Measurements from ENCODE around the gene PRCP.
"Not testable (repeated sequence)": the region's sequence is repeated elsewhere in the genome, so short reads cannot be mapped to it uniquely, and the experiment has no call there.

Gene PRCP

GRCh38 chr11:82900277-82901164 lies at the start of gene PRCP:
PRCP (minus strand) TSS chr11:82900430; CDS start chr11:82900402, 28 bp downstream.
- peak; percentile 92 for DNase-seq (ENCODE audit: low read depth)

- no peak for DNase-seq (ENCODE audit: low read depth)
These were observed 49.1 kb upstream of the PRCP start for GRCh38 chr11:82949352-82949751.

- DNase-seq (ENCODE audit: low read depth), result no peak
These were observed 45.5 kb upstream of the PRCP start for GRCh38 chr11:82945682-82946081.

- not testable (repeated sequence) for DNase-seq (ENCODE audit: low read depth)
These were observed 44.8 kb upstream of the PRCP start for GRCh38 chr11:82945041-82945440.

- DNase-seq (ENCODE audit: low read depth), result no peak
These were observed 44.0 kb upstream of the PRCP start for GRCh38 chr11:82944198-82944597.

GRCh38 chr11:82943430-82943829 lies 43.2 kb upstream of the PRCP start:
- not testable (repeated sequence) for DNase-seq (ENCODE audit: low read depth)

- DNase-seq (ENCODE audit: low read depth), result no peak
These were observed 42.1 kb upstream of the PRCP start for GRCh38 chr11:82942376-82942775.

- no peak for DNase-seq (ENCODE audit: low read depth)
These were observed 39.2 kb upstream of the PRCP start for GRCh38 chr11:82939456-82939855.

GRCh38 chr11:82937554-82937953 lies 37.3 kb upstream of the PRCP start:
- no peak for DNase-seq (ENCODE audit: low read depth)

GRCh38 chr11:82936261-82936660 lies 36.0 kb upstream of the PRCP start:
- no peak for DNase-seq (ENCODE audit: low read depth)

GRCh38 chr11:82932564-82932963 lies 32.3 kb upstream of the PRCP start:
- DNase-seq (ENCODE audit: low read depth), result no peak

- DNase-seq (ENCODE audit: low read depth), result no peak
These were observed 30.5 kb upstream of the PRCP start for GRCh38 chr11:82930734-82931133.

GRCh38 chr11:82930229-82930628 lies 30.0 kb upstream of the PRCP start:
- DNase-seq (ENCODE audit: low read depth), result no peak

GRCh38 chr11:82929121-82929520 lies 28.9 kb upstream of the PRCP start:
- no peak for DNase-seq (ENCODE audit: low read depth)

GRCh38 chr11:82927264-82927880 lies 27.1 kb upstream of the PRCP start:
- peak; percentile 62 for DNase-seq (ENCODE audit: low read depth)

- DNase-seq (ENCODE audit: low read depth), result no peak
These were observed 24.4 kb upstream of the PRCP start for GRCh38 chr11:82924522-82925224.

GRCh38 chr11:82922396-82923173 lies 22.4 kb upstream of the PRCP start:
- peak; percentile 57 for DNase-seq (ENCODE audit: low read depth)

GRCh38 chr11:82920227-82920626 lies 20.0 kb upstream of the PRCP start:
- DNase-seq (ENCODE audit: low read depth), result not testable (repeated sequence)

GRCh38 chr11:82919786-82920185 lies 19.6 kb upstream of the PRCP start:
- not testable (repeated sequence) for DNase-seq (ENCODE audit: low read depth)

GRCh38 chr11:82909015-82909640 lies 8.9 kb upstream of the PRCP start:
- peak; percentile 22 for DNase-seq (ENCODE audit: low read depth)

GRCh38 chr11:82908311-82908710 lies 8.1 kb upstream of the PRCP start:
- DNase-seq (ENCODE audit: low read depth), result no peak

Data from EH (cell line).